Gastroesophageal sphincter (tissue), 4 donors: ENCODE results near the gene C3orf52. TPM values are rescaled to one million over a fixed set of nuclear protein-coding genes. Genes with fewer than 3 reads are reported as not detected.

Experiments used
- ATAC-seq: fragments of 150-250 bp; one replicate; pipeline ENCODE4 v1.9.1; 2016; ENCODE audit warnings: mild to moderate bottlenecking, moderate library complexity
- H3K27ac ChIP-seq, 4 donors: fragments of 200-600 bp; sonication (generic) in 3 of 4; 1 replicate in 3 of 4; 2 replicates in 1 of 4; pipeline ENCODE4 v1.5.1; 2016 to 2019
- H3K27me3 ChIP-seq: fragments of 200-600 bp; sonication (generic); one replicate; pipeline ENCODE4 v1.5.1; 2019
- H3K36me3 ChIP-seq, 2 donors: fragments of 200-600 bp; sonication (generic); one replicate each; pipeline ENCODE4 v1.5.1; 2019; ENCODE audit warnings: control low read depth in 1 of 2
- H3K4me1 ChIP-seq, 3 donors: fragments of 200-600 bp; sonication (generic); 1 replicate in 2 of 3; 2 replicates in 1 of 3; pipeline ENCODE4 v1.5.1; 2016 to 2019; ENCODE audit warnings: control low read depth in 2 of 3
- H3K4me3 ChIP-seq, 2 donors: fragments of 200-600 bp; sonication (generic); one replicate each; pipeline ENCODE4 v1.5.1; 2019; ENCODE audit warnings: mild to moderate bottlenecking in 1 of 2, moderate library complexity in 1 of 2
- H3K9me3 ChIP-seq, 3 donors: fragments of 200-600 bp; sonication (generic); one replicate each; pipeline ENCODE4 v1.5.1; 2017 to 2019; ENCODE audit warnings: control low read depth in 2 of 3
- CTCF ChIP-seq, 4 experiments: fragments of 200-600 bp in 2 of 4; fragments of 450-650 bp in 2 of 4; sonication (generic) in 1 of 4; IDR thresholded peaks; one replicate each; pipeline ENCODE4 v1.5.1; 2017 to 2019; ENCODE audit warnings: antibody characterized with exemption in 4 of 4, mild to moderate bottlenecking in 2 of 4, moderate library complexity in 2 of 4
- EP300 ChIP-seq: sonication (generic); formaldehyde crosslinking; IDR thresholded peaks from one replicate; pipeline ENCODE4 v1.6.1; 2017; ENCODE audit warnings: antibody characterized with exemption, mild to moderate bottlenecking
- POLR2A ChIP-seq, 2 donors: fragments of 450-650 bp; IDR thresholded peaks; one replicate each; pipeline ENCODE4 v1.6.1; 2017; ENCODE audit warnings: antibody characterized with exemption in 2 of 2, mild to moderate bottlenecking in 2 of 2, moderate library complexity in 1 of 2
- POLR2AphosphoS5 ChIP-seq: sonication (generic); formaldehyde crosslinking; IDR thresholded peaks from one replicate; pipeline ENCODE4 v1.6.1; 2017; ENCODE audit warnings: antibody characterized with exemption
- WGBS, 2 donors: methylation state at CpG; one replicate each; pipeline ENCODE4 v1.1.5; 2018; ENCODE audit warnings: low coverage in 1 of 2; 5-methylcytosine and 5-hydroxymethylcytosine counted together
- total RNA-seq, 4 donors: library from RNA; depleted of rRNA; stranded (reverse); fragments of >200 nt; gene quantifications; one replicate each; pipeline ENCODE4 v1.1.0, GENCODE V29; 2016

C3orf52 gene
- total RNA-seq, 4 donors from 2014 or later = 1.6 to 3.4 (median 1.9) TPM

- H3K9me3 ChIP-seq = no peaks in the 10 kb centered on the region
- H3K4me3 ChIP-seq = no peak overlapping the region
- ATAC-seq = no peak
- H3K36me3 ChIP-seq = no peaks in the 10 kb centered on the region
- H3K4me1 ChIP-seq = no peaks in the 10 kb centered on the region
- H3K27me3 ChIP-seq = no peaks in the 10 kb centered on the region
- no peak overlapping the region for H3K27ac ChIP-seq
- TF ChIP-seq POLR2A (IDR thresholded peaks at IDR 0.05) (no peak), CTCF (IDR thresholded peaks at IDR 0.05) (no peak), EP300 (no peak), POLR2AphosphoS5 (no peak)
- WGBS, 2 donors = 86 to 97% methylated on average over 3 to 4 of the region's 4 CpGs
Observed at GRCh38 chr3:112129925-112130637, 43.9 kb downstream of the C3orf52 start.

- 93% methylated on average over 3 of the region's 3 CpGs; no CpG with 5 or more reads in 1 of the 2 donors for WGBS, 2 donors
- Histone ChIP-seq H3K4me1 (no peaks in the 10 kb centered on the region), H3K9me3 (no peaks in the 10 kb centered on the region), H3K4me3 (no peak overlapping the region), H3K27ac (no peak overlapping the region), H3K36me3 (no peaks in the 10 kb centered on the region), H3K27me3 (no peaks in the 10 kb centered on the region)
- ATAC-seq = no peak
- TF ChIP-seq CTCF (IDR thresholded peaks at IDR 0.05) = no peak
- TF ChIP-seq POLR2AphosphoS5 = no peak
- TF ChIP-seq EP300 = no peak
Observed at GRCh38 chr3:112130638-112130993, 44.4 kb downstream of the C3orf52 start.

GRCh38 chr3:112131111-112131510, 44.9 kb downstream of the C3orf52 start:
- H3K4me1 ChIP-seq = no peaks in the 10 kb centered on the region
- H3K27me3 ChIP-seq = no peaks in the 10 kb centered on the region
- WGBS, 2 donors = 92 to 100% methylated on average over 3 of the region's 3 CpGs
- H3K9me3 ChIP-seq = no peaks in the 10 kb centered on the region
- ATAC-seq = no peak
- no peak overlapping the region for H3K4me3 ChIP-seq
- no peak overlapping the region for H3K27ac ChIP-seq
- no peaks in the 10 kb centered on the region for H3K36me3 ChIP-seq
- no peak for TF ChIP-seq POLR2A (IDR thresholded peaks at IDR 0.05)
- TF ChIP-seq EP300 = no peak
- TF ChIP-seq CTCF (IDR thresholded peaks at IDR 0.05) = no peak
- TF ChIP-seq POLR2AphosphoS5 = no peak

- H3K27ac ChIP-seq = no peak overlapping the region
- no peaks in the 10 kb centered on the region for H3K27me3 ChIP-seq
- no peak overlapping the region for H3K4me3 ChIP-seq
- H3K9me3 ChIP-seq = no peaks in the 10 kb centered on the region
- H3K4me1 ChIP-seq = no peaks in the 10 kb centered on the region
- no peak for TF ChIP-seq EP300
- no peaks in the 10 kb centered on the region for H3K36me3 ChIP-seq
- WGBS, 2 donors = 92% methylated on average over 3 of the region's 3 CpGs; no CpG with 5 or more reads in 1 of the 2 donors
- ATAC-seq = no peak
Observed at GRCh38 chr3:112132088-112132487, 45.9 kb downstream of the C3orf52 start.

- Histone ChIP-seq H3K9me3 (no peaks in the 10 kb centered on the region), H3K27me3 (no peaks in the 10 kb centered on the region), H3K36me3 (no peaks in the 10 kb centered on the region), H3K27ac (no peak overlapping the region), H3K4me1 (no peaks in the 10 kb centered on the region), H3K4me3 (no peak overlapping the region)
- no peak for TF ChIP-seq EP300
- no peak for TF ChIP-seq POLR2AphosphoS5
- WGBS, 2 donors = 100% methylated on average over 1 of the region's 1 CpG
- ATAC-seq = no peak
Observed at GRCh38 chr3:112132554-112132953, 46.4 kb downstream of the C3orf52 start.

GRCh38 chr3:112132975-112133448, 46.8 kb downstream of the C3orf52 start, which contains the start of gene GCSAM:
Gene GCSAM (minus strand): TSS chr3:112133248. CDS start chr3:112133120, 128 bp downstream.
- TF ChIP-seq POLR2AphosphoS5 (no peak), POLR2A (IDR thresholded peaks at IDR 0.05) (no peak), CTCF (IDR thresholded peaks at IDR 0.05) (no peak), EP300 (no peak)
- Histone ChIP-seq H3K9me3 (no peaks in the 10 kb centered on the region), H3K27me3 (no peaks in the 10 kb centered on the region), H3K4me1 (no peaks in the 10 kb centered on the region), H3K36me3 (no peaks in the 10 kb centered on the region), H3K27ac (no peak within 1 kb of the TSS), H3K4me3 (no peak within 1 kb of the TSS)
- ATAC-seq = peak; percentile 61
- 29% methylated on average over 4 of the region's 5 CpGs; no CpG with 5 or more reads in 1 of the 2 donors for WGBS, 2 donors
